Body of pancreas (tissue), 4 donors: ENCODE measurements around the gene MFSD2A.

Experiments used
- CTCF ChIP-seq, 7 experiments: fragments of 450-650 bp in 4 of 7; fragments of 200-600 bp in 3 of 7; sonication (generic) in 3 of 7; IDR thresholded peaks; one replicate each; pipeline ENCODE4 v1.5.1; 2016 to 2019; ENCODE audit warnings: antibody characterized with exemption in 7 of 7
- POLR2A ChIP-seq, 3 donors: fragments of 450-650 bp; IDR thresholded peaks; one replicate each; pipeline ENCODE4 v1.6.1; 2016; ENCODE audit warnings: antibody characterized with exemption in 3 of 3, mild to moderate bottlenecking in 2 of 3

- TF ChIP-seq CTCF (IDR thresholded peaks at IDR 0.05) (no peak), POLR2A (IDR thresholded peaks at IDR 0.05) (no peak)
These were observed 11.3 kb upstream of the MFSD2A start for GRCh38 chr1:39943471-39944290.
